IPS DF 19.7 (cell line): Measurements from ENCODE around the gene MIF4GD.
"Not testable (repeated sequence)": the region's sequence is repeated elsewhere in the genome, so short reads cannot be mapped to it uniquely, and the experiment has no call there.

Source experiments
- DNase-seq: peaks from one replicate; pipeline ENCODE4 v3.0.0-alpha.2; 2013; ENCODE audit warnings: low read depth, low spot score

Gene MIF4GD

DNA sequence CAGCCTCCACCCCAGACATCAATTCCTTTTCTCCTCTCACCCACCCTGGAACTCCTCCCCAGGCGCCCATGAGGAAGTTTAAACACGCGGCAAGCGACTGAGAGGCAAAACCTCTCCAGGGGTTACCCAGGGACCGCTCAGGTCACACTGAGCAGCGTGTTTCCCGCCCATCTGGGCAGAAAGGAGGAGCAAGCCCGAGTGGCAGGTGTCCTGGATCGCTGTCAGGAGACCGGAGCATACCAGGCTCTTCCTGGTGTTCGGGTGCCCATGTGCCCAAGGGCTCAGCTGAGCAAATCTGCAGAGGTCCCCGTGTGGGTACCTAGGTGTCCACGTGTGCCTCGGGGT is 17.7 kb upstream of the MIF4GD start:
- no peak for DNase-seq

DNA sequence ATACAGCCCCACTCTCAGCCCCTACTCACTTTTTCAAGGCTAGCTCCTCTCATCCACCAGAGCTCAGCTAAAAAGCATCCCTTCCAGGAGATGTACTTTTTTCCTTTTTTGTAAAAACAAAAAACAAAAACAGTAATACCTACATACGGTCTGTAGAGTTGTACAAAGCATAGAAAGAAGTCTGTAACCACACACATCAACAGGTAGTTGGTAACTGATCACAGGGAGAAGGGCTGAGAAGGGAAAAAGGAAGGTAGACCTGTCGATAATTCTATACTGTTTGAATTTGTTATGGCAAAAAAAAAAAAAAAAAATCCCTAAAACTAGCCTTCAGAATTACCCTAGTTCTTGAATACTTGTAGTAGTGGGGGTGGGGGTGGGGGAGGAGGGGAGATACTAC is 17.3 kb upstream of the MIF4GD start:
- DNase-seq = no peak

GRCh38 chr17:75287221-75287620 is 16.2 kb upstream of the MIF4GD start:
- DNase-seq = no peak

- DNase-seq = no peak
Observed at GRCh38 chr17:75285123-75285522, 14.1 kb upstream of the MIF4GD start.

GRCh38 chr17:75280189-75280588 is 9.2 kb upstream of the MIF4GD start:
- DNase-seq = not testable (repeated sequence)

- DNase-seq = no peak
Observed at GRCh38 chr17:75277664-75278071, 6.6 kb upstream of the MIF4GD start.

DNA sequence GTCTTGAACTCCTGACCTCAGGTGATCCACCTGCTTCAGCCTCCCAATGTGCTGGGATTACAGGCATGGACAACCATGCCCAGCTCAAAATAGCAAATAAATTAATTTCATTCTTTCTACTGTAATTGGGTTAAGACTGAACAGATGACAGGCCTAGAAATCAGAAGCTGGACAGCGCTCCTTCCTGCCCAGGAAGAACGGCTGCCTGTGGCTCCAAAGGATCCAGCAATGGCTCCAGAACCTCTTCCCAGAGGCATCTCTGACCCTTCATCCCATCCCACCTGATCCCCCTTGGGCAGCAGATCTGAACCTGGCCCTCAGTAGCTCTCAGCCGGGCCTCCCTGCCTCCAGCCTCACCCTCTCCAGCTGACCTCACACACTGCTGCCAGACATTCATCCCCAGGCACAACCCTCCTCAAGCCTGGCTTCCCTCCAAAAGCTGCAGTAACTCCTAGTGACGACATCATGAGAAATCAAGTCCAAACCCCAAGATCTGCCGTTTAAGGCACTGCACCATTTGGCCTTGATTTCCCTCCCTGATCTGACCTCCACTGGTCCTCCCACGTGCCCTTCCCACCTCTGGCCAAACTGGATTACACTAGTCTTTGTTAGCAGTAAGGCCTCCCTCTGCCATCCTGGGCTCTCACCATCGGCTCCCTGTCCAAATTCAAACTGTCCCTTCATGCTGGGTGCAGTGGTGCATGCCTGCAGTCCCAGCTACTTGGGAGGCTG is 3.1 kb upstream of the MIF4GD start:
- no peak for DNase-seq

DNA sequence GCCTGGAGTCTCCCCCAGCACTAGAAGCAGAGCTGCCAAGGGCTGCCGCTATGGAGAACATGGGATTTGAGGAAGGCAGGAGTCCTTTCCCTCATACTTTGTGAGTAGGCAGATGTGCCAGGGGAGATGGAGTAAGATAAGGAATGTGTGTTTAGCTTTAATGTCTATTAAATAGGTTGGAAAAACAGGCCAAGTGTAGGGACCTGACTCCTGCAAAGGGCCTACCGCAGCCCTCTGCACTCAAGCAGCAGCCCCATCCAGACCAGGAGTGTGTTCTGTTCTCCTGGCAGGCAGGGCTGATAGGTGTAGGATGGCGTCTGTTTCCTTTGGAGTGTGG is 1.8 kb upstream of the MIF4GD start:
- no peak for DNase-seq

DNA sequence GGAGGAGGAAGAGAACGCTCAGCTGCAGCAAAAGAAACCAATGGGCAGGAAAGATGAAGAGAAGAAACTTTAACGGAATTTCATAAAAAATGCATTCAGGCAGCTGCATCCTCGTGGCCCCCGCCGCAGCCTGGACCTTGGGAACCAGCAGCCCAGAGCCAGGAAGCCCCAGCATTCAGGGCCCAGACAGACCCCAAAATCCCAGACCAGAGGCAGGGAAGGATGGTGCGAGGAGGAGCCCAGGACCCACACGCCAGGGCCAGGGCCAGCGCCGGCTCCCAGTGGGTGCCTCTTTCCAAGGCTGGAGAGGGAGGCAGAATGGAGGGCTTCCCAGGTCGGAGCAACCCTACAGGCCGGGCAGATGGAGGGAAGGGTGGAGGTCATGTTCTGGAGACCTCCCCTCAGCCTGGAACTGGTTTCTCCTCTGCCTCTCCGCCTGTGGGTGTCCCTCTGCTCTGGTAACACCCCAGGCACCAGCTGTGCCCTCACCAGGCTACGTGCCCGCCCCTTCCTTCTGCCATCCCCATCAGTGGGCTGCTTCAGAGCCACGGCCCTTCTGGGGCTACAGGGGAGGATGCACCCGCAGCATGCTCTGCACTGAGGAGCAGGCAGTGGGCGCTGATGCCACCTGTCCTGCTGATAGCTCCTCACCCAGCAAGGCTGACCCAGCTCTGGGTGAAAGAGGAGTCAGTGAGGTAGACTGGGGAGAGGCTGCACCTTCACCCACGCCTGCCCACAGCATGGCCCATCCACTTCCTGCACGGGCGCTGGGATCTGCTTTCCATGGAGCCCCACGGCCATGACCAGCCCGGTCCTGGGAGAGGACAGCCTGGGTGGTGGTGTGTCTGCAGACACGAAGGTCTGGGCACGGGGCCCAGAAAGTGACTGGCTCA is 1.2 kb upstream of the MIF4GD start:
- DNase-seq = no peak

DNA sequence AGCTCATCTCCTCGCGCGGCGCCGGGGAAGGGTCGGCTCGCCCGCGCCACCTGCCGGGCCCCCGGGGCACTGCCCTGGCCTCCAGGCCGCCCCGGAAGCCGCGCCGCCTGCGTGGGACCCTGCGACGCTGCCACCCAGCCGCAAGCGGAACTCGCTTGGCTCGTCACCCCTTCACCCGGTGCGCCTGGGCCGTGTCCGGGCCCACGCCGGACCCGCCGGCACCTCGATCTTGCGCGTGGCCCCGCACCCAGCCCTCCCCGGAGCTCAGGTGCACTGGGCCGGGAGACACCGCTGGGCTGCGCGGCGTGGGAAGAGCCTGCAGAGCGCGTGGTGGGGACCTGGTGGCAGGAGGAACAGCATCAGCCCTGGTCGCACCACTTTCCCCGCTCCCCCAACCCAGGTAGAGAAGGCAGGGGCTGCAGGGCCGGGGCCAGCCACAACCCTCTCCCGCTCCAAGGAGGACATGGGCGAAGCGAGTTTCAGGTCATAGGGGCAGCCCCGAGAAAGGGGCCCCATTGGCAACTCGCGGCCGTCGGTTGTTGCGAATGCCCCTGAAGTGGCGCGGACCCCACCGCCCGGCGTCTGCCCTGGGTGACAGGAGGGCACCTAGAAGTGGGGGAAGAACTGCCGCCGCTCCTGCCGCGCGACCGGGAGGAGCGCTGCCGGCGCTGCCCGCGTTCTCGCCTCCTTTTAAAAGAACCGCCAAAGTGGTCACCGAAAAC is 363 bp upstream of the MIF4GD start:
- DNase-seq = no peak

- no peak for DNase-seq
Observed at GRCh38 chr17:75270218-75270965, 639 bp downstream of the MIF4GD start.

- DNase-seq = no peak
Observed at GRCh38 chr17:75269844-75270217, 1.2 kb downstream of the MIF4GD start.

DNA sequence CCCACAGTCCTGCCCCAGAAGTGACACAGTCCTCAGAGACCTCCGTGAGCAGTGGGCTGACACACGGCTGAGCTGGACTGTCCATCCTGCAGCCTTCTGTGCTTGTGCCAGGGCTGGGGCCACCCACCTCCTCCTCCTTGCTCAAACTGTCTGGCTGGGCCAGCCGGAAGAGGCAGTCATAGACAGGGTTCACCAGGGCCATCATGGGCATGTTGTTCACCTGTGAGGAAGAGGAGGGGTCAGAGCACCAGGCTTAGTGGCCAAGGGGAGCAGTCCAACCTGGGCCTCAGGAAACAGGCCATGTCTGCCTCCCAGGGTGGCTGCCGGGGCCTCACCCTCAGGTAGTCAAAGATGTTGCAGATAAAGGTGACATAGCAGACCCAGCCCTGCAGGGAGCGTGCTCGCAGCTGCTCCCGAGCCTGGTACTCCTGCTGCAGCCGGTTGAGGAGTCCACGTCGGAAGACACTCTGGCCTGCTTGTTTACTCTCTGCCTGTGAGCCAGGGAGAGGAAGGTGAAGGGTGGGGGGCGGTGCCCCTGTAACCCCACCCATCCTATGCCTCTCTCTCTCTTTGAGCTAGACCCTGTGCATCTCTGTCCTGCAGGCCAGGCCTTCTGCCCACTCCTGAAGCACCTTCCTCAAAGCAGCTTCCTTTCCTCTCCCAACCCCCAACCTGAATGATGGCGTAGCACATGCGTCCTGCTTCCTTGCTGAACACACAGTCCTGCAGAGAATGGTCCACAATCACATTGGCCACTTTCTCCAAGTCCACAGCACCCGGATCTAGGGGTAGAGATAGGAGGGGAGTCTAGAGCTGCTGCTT is 3.4 kb downstream of the MIF4GD start:
- DNase-seq = peak; percentile 63

DNA sequence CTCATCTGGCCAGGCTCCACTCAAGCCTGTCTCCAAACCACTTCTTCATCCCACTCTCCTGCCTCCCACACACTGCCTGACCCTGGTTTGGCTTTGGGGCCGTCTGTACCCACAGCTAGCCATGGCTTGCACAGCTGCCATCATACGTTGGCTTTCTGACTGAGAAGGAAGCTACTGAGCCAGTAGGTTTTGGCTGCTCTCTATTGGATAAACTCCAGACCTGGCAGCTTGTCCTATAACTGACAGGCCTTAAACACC is 3.9 kb downstream of the MIF4GD start:
- no peak for DNase-seq

DNA sequence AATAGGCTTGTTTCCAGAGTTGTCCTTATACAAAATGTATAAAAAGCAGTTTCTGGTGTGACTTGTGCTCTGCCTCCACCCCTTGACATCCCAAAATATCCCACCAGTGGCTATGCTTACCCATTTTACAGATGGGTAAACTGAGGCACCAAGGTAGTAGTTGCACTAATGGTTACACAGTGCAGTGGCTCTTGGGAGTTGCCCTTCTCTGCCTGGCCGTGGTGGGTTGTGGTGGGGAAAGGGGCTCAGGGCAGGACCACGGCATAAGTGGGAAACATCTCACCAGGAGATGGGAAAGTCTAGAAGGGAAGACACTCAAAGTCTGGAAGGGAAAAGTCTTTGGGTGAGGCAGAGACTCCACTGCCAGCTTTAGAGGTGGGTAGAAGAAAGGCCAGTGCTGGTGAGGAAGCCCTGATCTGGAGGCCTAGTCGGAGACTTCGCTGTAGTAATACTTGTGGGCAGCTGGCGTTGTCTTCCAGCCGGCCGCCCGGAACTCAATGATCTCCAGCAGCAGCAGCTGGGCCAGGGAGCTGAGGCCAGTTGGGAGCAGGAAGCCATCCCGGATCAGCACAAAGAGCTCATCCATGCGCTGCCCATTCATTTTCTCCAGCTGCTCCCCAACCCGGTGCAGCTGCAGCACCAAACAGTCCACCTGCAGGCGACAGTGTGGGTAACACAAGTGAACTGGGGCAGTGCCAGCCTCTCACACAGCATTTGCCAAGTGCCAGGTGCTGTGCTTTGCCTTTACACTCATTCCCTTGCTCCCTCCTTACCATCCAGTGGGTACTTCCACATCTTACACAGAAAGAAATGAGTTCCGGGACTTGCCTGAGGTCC is 4.5 kb downstream of the MIF4GD start:
- no peak for DNase-seq

GRCh38 chr17:75265614-75266315 is 5.3 kb downstream of the MIF4GD start:
- no peak for DNase-seq

DNA sequence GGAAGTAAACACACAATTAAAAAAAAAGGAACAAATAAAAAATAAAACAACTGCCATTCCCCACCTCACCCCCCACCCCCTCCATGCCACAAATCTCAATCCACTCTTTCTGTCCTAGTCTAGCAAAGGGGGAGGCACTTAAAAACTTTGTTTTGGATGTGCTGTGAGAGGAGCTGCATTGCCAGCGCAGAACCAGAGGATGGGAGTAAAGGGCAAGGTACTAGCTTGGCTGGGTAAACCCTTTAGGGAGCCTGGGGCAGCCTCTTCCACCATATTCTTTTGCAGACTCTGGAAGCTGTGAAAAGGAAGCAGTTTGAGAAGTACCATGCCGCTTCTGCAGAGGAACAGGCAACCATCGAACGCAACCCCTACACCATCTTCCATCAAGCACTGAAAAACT is 8.0 kb downstream of the MIF4GD start:
- DNase-seq = no peak

DNA sequence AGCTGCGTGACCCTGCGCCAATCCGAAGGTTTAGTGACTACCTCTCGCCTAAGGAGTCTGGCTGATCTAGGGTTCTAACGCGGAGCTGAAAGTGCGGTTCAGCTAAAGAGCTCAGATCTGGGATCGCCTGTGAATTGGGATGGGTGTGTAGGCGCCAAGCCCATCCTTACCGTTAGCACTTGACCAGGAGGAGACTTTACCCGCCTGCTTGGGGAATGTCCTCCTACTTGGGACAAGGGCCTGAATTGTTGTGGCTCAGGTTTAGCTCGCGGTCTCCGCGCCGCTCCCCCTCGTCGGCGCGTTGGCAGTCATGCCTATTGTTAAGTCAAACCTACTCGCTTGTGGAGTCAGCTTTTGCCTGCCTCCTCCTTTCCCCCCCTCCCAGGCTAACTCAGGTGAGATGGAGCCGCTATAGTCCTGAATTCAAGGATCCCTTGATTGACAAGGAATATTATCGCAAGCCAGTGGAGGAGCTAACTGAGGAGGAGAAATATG is 8.9 kb downstream of the MIF4GD start:
- no peak for DNase-seq

GRCh38 chr17:75261336-75262111 is 9.5 kb downstream of the MIF4GD start, which contains the start of the genes GGA3 and MRPS7:
Gene GGA3, minus strand, starts transcription at chr17:75261606. Its CDS starts 19 bp downstream, at chr17:75261587.
Gene MRPS7, plus strand, starts transcription at chr17:75261879. Its CDS starts 22 bp downstream, at chr17:75261901.
- no peak for DNase-seq
